DMS153 (cell line): Measurements from ENCODE around the gene DNLZ.
"Not testable (repeated sequence)": the region's sequence is repeated elsewhere in the genome, so short reads cannot be mapped to it uniquely, and the experiment has no call there.

Experiments
- DNase-seq: peaks from one replicate; lab custom pipeline; 2025; lab: John Stamatoyannopoulos, UW

Gene DNLZ

GRCh38 chr9:136331030-136331429 is 32.5 kb downstream of the DNLZ start:
- no peak for DNase-seq

GRCh38 chr9:136330406-136330990 is 33.0 kb downstream of the DNLZ start:
- no peak for DNase-seq

GRCh38 chr9:136329636-136330405 is 33.7 kb downstream of the DNLZ start:
- DNase-seq, result no peak

- no peak for DNase-seq
These were observed 34.3 kb downstream of the DNLZ start for GRCh38 chr9:136329211-136329627.

- DNase-seq, result no peak
These were observed 34.9 kb downstream of the DNLZ start for GRCh38 chr9:136328622-136329041.

GRCh38 chr9:136328011-136328621 is 35.4 kb downstream of the DNLZ start:
- no peak for DNase-seq

- DNase-seq, result no peak
These were observed 36.1 kb downstream of the DNLZ start, which contains the start of gene GPSM1 for GRCh38 chr9:136327304-136327974. Gene GPSM1, plus strand, starts transcription at chr9:136327539. Its CDS starts 157 bp downstream, at chr9:136327696.

GRCh38 chr9:136326761-136327303 is 36.7 kb downstream of the DNLZ start:
- no peak for DNase-seq

- no peak for DNase-seq
These were observed 37.3 kb downstream of the DNLZ start for GRCh38 chr9:136326061-136326760.

- DNase-seq, result no peak
These were observed 38.2 kb downstream of the DNLZ start for GRCh38 chr9:136325358-136325757.

- DNase-seq, result no peak
These were observed 38.8 kb downstream of the DNLZ start for GRCh38 chr9:136324501-136325300.

GRCh38 chr9:136323371-136323789 is 40.2 kb downstream of the DNLZ start:
- DNase-seq, result peak; percentile 38

GRCh38 chr9:136322756-136323330 is 40.7 kb downstream of the DNLZ start:
- DNase-seq, result no peak

GRCh38 chr9:136321561-136321960 is 42.0 kb downstream of the DNLZ start:
- no peak for DNase-seq

GRCh38 chr9:136320972-136321371 is 42.6 kb downstream of the DNLZ start:
- not testable (repeated sequence) for DNase-seq

GRCh38 chr9:136319955-136320354 is 43.6 kb downstream of the DNLZ start:
- not testable (repeated sequence) for DNase-seq

- DNase-seq, result not testable (repeated sequence)
These were observed 44.3 kb downstream of the DNLZ start for GRCh38 chr9:136319244-136319643.

GRCh38 chr9:136318776-136319241 is 44.7 kb downstream of the DNLZ start:
- DNase-seq, result no peak

GRCh38 chr9:136318111-136318775 is 45.3 kb downstream of the DNLZ start:
- no peak for DNase-seq

- DNase-seq, result no peak
These were observed 45.8 kb downstream of the DNLZ start for GRCh38 chr9:136317695-136318094.
